ENCODE measurements around the gene MEGF8.

The MEGF8 gene

GRCh38 chr19:42392165-42392564 lies 66.7 kb downstream of the MEGF8 start:
- no peak for DNase-seq

- DNase-seq, result no peak
These were observed 69.3 kb downstream of the MEGF8 start for GRCh38 chr19:42394751-42395150.

- DNase-seq, result peak; percentile 100
These were observed 71.2 kb downstream of the MEGF8 start for GRCh38 chr19:42396381-42397262.

GRCh38 chr19:42397263-42398166 lies 72.1 kb downstream of the MEGF8 start:
- no peak for DNase-seq

- DNase-seq, result no peak
These were observed 75.0 kb downstream of the MEGF8 start for GRCh38 chr19:42400404-42400803.

- DNase-seq, result peak; percentile 87
These were observed 76.2 kb downstream of the MEGF8 start for GRCh38 chr19:42401365-42402303.

GRCh38 chr19:42402376-42403116 lies 77.1 kb downstream of the MEGF8 start:
- no peak for DNase-seq

- no peak for DNase-seq
These were observed 78.2 kb downstream of the MEGF8 start for GRCh38 chr19:42403586-42403985.

GRCh38 chr19:42406111-42406510 lies 80.7 kb downstream of the MEGF8 start:
- DNase-seq, result no peak

- no peak for DNase-seq
These were observed 81.8 kb downstream of the MEGF8 start for GRCh38 chr19:42407085-42407815.

- no peak for DNase-seq
These were observed 82.4 kb downstream of the MEGF8 start for GRCh38 chr19:42407816-42408175.

GRCh38 chr19:42409477-42409876 lies 84.0 kb downstream of the MEGF8 start:
- no peak for DNase-seq

GRCh38 chr19:42410371-42410770 lies 84.9 kb downstream of the MEGF8 start:
- no peak for DNase-seq

- DNase-seq, result no peak
These were observed 86.2 kb downstream of the MEGF8 start for GRCh38 chr19:42411581-42412178.

GRCh38 chr19:42412227-42412626 lies 86.8 kb downstream of the MEGF8 start:
- no peak for DNase-seq

GRCh38 chr19:42412661-42413076 lies 87.2 kb downstream of the MEGF8 start:
- DNase-seq, result no peak

- DNase-seq, result no peak
These were observed 93.9 kb downstream of the MEGF8 start for GRCh38 chr19:42419309-42419708.

GRCh38 chr19:42420055-42420544 lies 94.7 kb downstream of the MEGF8 start:
- DNase-seq, result no peak

GRCh38 chr19:42421101-42421500 lies 95.7 kb downstream of the MEGF8 start:
- no peak for DNase-seq

- DNase-seq, result no peak
These were observed 96.2 kb downstream of the MEGF8 start for GRCh38 chr19:42421591-42422031.

Measured in left hindlimb (tissue), 1 donor.